Measurements from ENCODE around the gene FBXO4. TPM values are rescaled to one million over a fixed set of nuclear protein-coding genes. Genes with fewer than 3 reads are reported as not detected.
A peak's percentile ranks its signal among the peaks of the same experiment; 100 is the strongest.

Gene FBXO4
- 9.6 and 12.6 TPM in 2 replicates for total RNA-seq (2021)
- Bru-seq, nascent RNA: percentile 74 among the genes with signal in this experiment
- BruChase-seq, experiment 1, labeled RNA remaining after a 2-hour chase: percentile 69 among the genes with signal in this experiment
- percentile 65 among the genes with signal in this experiment for BruChase-seq, experiment 2, labeled RNA remaining after a 6-hour chase
- long read RNA-seq, transcript FBXO4-201 (7 exons, 1,682 nt): major isoform, 19 of 27 reads
- long read RNA-seq, partial matches to known transcripts: 2 of 27 reads
- long read RNA-seq, other reads (novel, unspliced or antisense): 5 of 27 reads

- Histone ChIP-seq H3K4me3 (ENCODE audit: low read depth, low read length, poor library complexity, severe bottlenecking) (peak within 1 kb of the TSS; percentile 70), H3K27ac (ENCODE audit: low read depth, low read length, poor library complexity, severe bottlenecking) (peak within 1 kb of the TSS; percentile 93), H3K27me3 (replicated peaks; ENCODE audit: insufficient read depth, low read depth, low read length, poor library complexity) (no peaks in the 10 kb centered on the region), H3K36me3 (ENCODE audit: insufficient read depth, low read length, poor library complexity, severe bottlenecking) (peaks cover 6% of the 10 kb centered on the region), H3K4me1 (ENCODE audit: insufficient read depth, low read length, poor library complexity, severe bottlenecking) (peaks cover 5% of the 10 kb centered on the region), H3K9me3 (ENCODE audit: low read depth, low read length, poor library complexity, severe bottlenecking) (no peaks in the 10 kb centered on the region)
- no TSS peak for BruUV-seq (replicated peaks)
- POLR2A ChIA-PET (ENCODE audit: low non-redundant PET): interaction anchor here (0.6 kb wide), 1 partner anchor 821 kb away, joined by 3 read pairs; no protein-coding TSS in a partner anchor
- CTCF ChIA-PET: no interaction called here
- TF ChIP-seq CTCF (conservative IDR thresholded peaks at IDR 0.05; ENCODE audit: low read depth, low read length): peak; percentile 81
- TF ChIP-seq EZH2 (IDR thresholded peaks at IDR 0.05; ENCODE audit: borderline replicate concordance, low read depth, low read length, poor library complexity, severe bottlenecking): no peak
- intact Hi-C loops (cut with micrococcal nuclease; ENCODE audit: unreplicated experiment): no loop called here
- peak; percentile 90 for DNase-seq (ENCODE audit: low spot score)
Measured at GRCh38 chr5:41924872-41925554, at the start of gene FBXO4. Gene FBXO4, plus strand, starts transcription at chr5:41925281. Its CDS starts 29 bp downstream, at chr5:41925310.

- no peaks in the 10 kb centered on the region for H3K9me3 ChIP-seq (ENCODE audit: low read depth, low read length, poor library complexity, severe bottlenecking)
- CTCF ChIA-PET: no interaction called here
- intact Hi-C loops (cut with micrococcal nuclease; ENCODE audit: unreplicated experiment): no loop called here
Measured at GRCh38 chr5:41876678-41877077, 48.4 kb upstream of the FBXO4 start.

GRCh38 chr5:41877408-41877807 is 47.7 kb upstream of the FBXO4 start:
- Histone ChIP-seq H3K4me3 (ENCODE audit: low read depth, low read length, poor library complexity, severe bottlenecking) (no peak overlapping the region), H3K9me3 (ENCODE audit: low read depth, low read length, poor library complexity, severe bottlenecking) (no peaks in the 10 kb centered on the region), H3K36me3 (ENCODE audit: insufficient read depth, low read length, poor library complexity, severe bottlenecking) (no peaks in the 10 kb centered on the region), H3K4me1 (ENCODE audit: insufficient read depth, low read length, poor library complexity, severe bottlenecking) (no peaks in the 10 kb centered on the region), H3K27me3 (replicated peaks; ENCODE audit: insufficient read depth, low read depth, low read length, poor library complexity) (no peaks in the 10 kb centered on the region), H3K27ac (ENCODE audit: low read depth, low read length, poor library complexity, severe bottlenecking) (no peak overlapping the region)
- ChIA-PET CTCF (no interaction called here), POLR2A (ENCODE audit: low non-redundant PET) (no interaction called here)
- TF ChIP-seq EZH2 (IDR thresholded peaks at IDR 0.05; ENCODE audit: borderline replicate concordance, low read depth, low read length, poor library complexity, severe bottlenecking) (no peak), CTCF (conservative IDR thresholded peaks at IDR 0.05; ENCODE audit: low read depth, low read length) (no peak)
- intact Hi-C loops (cut with micrococcal nuclease; ENCODE audit: unreplicated experiment): no loop called here
- no peak for DNase-seq (ENCODE audit: low spot score)
- no TSS peak for BruUV-seq (replicated peaks)

More at GRCh38 chr5:41876678-41877077, 48.4 kb upstream of the FBXO4 start:
- DNase-seq (ENCODE audit: low spot score): no peak
- no peak overlapping the region for H3K27ac ChIP-seq (ENCODE audit: low read depth, low read length, poor library complexity, severe bottlenecking)
- POLR2A ChIA-PET (ENCODE audit: low non-redundant PET): no interaction called here
- BruUV-seq (replicated peaks): no TSS peak
- no peaks in the 10 kb centered on the region for H3K36me3 ChIP-seq (ENCODE audit: insufficient read depth, low read length, poor library complexity, severe bottlenecking)
- TF ChIP-seq CTCF (conservative IDR thresholded peaks at IDR 0.05; ENCODE audit: low read depth, low read length) (no peak), EZH2 (IDR thresholded peaks at IDR 0.05; ENCODE audit: borderline replicate concordance, low read depth, low read length, poor library complexity, severe bottlenecking) (no peak)
- H3K27me3 ChIP-seq (replicated peaks; ENCODE audit: insufficient read depth, low read depth, low read length, poor library complexity): no peaks in the 10 kb centered on the region
- H3K4me3 ChIP-seq (ENCODE audit: low read depth, low read length, poor library complexity, severe bottlenecking): no peak overlapping the region
- H3K4me1 ChIP-seq (ENCODE audit: insufficient read depth, low read length, poor library complexity, severe bottlenecking): no peaks in the 10 kb centered on the region
